T follicular helper cell (primary cell): ENCODE results near the gene SLC4A3.

Experiments
- DNase-seq: peaks from one replicate; pipeline ENCODE4 v3.0.0-alpha.2; 2020; ENCODE audit warnings: low read depth

Gene SLC4A3

DNA sequence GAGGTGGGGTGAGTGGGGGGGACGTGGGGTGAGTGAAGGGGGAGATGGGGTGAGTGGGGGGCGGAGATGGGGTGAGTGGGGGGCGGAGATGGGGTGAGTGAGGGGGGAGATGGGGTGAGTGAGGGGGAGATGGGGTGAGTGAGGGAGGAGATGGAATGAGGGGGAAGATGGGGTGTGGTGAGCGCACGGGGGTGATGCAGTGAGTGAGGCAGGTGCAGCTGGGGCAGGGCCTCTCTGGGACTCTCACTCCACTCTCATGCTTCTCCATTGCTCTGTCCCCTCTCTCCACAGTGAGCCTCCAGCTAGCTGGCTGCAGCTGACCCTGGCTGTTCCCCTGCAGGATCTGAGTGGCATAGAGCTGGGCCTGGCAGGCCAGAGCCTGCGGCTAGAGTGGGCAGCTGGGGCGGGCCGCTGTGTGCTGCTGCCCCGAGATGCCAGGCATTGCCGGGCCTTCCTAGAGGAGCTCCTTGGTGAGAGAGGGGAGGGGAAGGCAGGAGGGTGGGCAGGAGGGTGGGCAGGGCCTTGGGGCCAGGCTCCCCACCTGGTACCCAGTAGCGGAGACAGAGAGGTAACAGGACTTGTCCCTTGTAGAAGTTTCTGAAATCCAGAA, 13.9 kb upstream of the SLC4A3 start:
- DNase-seq: no peak

DNA sequence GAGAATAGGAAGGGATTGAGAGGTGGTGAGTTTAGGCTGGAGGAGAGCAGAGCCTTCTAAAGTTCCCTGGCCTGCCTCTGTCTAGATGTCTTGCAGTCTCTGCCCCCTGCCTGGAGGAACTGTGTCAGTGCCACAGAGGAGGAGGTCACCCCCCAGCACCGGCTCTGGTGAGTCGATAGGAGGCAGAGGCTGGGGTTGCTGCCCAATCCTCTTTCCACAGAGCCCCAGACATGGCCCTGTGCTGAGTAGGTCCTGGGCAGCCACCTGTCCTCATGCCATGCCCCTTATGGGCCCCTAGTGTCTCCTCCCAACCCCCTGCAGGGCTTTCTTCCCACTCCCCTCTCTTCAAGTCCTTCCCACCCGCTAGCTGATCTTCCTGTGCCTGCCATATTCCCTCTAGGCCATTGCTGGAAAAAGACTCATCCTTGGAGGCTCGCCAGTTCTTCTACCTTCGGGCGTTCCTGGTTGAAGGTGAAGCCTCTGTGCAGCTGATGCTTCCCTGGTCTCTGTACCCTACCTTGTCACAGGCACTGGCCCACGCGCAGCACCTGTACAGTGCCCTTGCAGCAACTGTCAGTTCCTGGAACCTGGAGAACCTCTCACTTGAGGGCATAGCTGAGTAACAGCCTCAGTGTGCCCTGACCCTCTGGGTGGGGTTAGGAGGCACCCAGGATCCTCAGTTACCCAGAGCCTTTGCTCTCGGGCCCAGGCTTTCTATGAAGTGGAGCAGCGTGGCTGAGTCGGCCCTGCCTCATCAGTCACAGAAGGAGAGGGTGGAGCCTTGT, 13.2 kb upstream of the SLC4A3 start:
- no peak for DNase-seq

DNA sequence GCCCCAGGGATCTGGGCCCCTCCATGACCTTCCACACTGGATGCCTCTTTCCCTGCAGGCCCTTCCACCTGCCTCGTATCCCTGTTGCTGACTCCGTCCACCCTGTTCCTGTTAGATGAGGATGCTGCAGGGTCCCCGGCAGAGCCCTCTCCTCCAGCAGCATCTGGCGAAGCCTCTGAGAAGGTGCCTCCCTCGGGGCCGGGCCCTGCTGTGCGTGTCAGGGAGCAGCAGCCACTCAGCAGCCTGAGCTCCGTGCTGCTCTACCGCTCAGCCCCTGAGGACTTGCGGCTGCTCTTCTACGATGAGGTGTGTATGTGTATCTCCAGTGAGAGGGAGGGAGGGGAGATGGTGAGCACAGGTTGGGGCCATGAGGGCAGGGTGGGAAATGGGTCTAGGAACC, 12.4 kb upstream of the SLC4A3 start:
- no peak for DNase-seq

DNA sequence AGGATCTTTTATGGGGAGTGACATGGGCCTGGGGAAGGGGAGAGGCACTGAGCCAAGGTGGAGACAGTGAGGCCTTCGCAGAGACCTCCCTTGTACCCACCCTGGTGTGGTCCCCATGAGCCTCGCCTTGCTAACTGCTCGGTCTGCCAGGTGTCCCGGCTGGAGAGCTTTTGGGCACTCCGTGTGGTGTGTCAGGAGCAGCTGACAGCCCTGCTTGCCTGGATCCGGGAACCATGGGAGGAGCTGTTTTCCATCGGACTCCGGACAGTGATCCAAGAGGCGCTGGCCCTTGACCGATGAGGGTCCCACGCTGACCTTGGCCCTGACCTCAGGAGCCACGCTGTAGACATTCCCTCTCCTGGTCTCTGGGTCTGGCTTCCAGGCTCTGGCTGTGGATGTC, 11.5 kb upstream of the SLC4A3 start:
- no peak for DNase-seq

DNA sequence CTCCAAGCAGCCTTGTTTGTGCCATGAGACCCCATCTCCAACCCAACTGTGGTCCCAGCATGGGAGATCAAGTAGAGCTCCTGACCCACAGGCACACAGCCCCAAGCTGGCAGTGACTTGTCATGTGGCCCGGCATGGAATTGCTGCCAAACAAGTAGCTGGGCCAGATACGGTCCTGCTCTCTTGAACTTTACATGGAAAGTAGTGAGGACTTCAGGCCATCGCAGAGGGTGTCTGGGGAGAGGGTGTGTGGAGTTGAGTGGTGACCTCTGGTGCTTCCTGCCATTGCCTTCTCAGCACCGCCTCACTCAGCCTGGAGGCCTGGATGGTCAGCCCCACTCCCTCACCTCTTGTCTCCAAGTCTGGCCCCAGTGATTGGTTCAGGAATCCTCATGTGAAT, 10.9 kb upstream of the SLC4A3 start:
- DNase-seq: no peak

DNA sequence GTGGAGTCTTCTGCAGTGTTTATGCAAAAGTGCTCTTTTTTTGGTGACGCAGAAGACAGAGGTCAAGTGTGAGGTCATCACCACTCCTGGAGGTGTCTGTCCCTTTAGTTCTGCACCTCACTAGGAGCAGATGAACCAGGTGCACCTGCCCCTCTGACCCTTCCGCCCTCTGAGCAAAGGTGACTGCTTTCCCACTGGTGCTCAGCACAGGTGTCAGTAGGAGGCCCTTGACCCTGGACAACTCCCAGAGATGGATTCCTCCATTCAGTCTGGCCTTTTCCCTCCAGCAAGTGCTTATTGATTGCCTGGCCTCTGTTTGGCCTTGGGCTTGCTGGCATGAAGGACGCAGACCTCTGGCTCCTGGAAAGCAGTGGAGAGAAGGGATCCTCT, 8.7 kb upstream of the SLC4A3 start:
- no peak for DNase-seq

DNA sequence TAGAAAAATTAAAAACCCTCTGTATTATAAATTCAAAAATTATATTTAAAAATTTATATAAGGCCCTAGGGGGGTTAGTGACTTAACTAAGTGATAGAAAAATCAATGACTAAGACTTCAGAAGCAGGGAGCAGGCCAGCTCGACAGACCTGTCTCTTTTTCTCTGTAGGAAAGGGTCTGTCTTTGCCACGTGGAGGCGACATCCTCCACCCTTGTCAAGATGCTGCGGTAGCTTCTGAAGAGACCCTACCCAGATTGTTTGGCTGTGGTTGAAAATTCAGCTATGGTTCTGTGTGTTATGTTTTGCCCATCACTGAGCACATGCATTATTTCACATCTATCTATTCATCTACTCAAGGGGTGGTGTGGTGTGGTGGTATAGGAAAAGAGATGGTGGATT, 8.2 kb upstream of the SLC4A3 start:
- no peak for DNase-seq

DNA sequence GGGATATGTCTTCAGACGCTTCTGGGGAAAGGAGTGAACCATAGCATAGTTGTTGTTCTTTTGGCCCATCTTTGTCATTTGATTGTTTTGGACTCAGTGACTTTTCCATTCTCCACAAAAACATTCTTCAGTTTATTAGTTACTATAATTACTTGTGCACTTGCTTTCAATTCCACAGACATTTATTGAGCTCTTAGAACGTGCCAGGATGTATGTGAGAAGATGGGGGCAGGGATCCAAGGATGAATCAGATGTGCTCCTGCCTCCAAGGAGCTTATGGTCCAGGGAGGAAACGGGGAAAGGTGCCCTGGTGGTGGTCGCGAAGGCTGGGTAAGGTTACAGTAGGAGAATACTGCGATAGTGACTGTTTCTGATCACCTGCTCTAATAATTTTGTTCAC, 6.9 kb upstream of the SLC4A3 start:
- no peak for DNase-seq

DNA sequence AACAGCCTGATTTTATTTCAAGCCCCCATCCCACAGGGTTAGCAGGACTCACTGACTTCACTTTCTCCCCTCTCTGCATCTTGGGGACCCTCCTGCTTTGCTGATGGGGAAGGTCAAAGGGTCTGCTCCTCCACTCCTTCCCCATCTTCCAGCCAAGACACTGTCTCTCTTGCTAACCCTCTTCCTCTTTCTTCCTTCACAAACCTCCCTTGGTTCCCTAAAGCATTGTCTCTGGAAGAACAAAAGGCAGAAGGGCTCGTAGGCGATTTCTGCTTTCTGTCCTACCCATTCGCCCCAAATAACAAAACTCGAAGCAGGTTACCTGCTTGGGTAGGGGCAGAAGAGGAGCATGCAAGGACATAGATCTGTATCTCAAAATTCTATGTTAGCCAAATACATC, 5.5 kb upstream of the SLC4A3 start:
- no peak for DNase-seq

DNA sequence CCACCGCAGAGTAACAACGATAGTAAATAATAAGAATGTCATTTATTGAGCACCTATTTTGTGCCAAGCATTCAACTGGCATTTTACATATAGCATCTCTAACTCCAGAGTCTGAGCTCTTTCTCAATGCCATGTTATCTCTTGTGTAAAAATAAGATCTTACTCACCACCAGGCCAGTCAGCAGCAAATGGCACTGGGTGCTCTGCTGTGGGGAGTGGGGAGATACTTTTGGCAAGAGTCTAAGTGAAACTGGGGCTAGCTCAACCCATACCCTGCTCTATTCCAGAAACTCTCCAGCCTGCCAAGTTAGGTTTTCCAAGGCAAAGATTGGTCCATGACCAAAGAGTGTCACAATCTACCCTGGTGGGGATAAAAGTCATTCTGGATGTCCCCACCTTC, 5.0 kb upstream of the SLC4A3 start:
- DNase-seq: no peak

DNA sequence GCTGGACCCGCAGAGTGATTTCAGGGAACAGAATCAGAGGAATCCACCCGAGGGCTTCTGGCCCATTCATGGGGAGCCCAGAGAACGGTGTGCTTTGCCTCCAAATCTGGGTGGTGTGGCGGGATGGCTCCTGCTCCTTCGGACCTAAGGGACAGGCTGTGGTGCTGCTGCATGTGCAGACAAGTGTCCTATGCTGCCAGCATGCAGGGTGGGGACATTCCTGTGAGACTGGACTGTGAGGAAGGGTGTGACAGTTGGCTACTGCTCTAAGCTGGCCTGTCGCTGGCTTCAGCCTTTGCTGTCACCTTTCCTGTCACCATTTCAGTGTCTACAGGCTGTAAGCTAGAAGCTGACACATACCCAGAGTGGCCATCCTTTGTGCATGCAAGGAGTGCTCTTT, 2.9 kb upstream of the SLC4A3 start:
- DNase-seq: no peak

DNA sequence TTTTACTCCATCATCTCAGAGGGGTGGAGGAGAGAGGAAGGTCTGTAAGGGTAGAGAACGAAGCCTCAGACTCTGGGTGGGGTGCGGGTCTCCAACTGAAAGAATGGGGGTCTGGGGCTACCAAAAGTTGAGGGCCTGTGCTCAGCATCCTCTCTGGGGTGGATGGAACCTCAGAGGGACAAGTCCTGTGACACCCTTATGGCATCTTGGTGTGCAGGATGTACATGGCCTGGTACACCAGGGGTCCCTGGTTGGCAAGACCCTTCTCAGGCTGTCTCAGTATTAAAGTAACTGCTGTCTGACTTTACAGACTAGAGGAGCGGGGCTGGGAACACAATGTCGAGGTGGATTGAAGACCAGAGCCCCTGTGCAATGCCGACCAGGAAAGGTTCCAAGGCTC, 2.3 kb upstream of the SLC4A3 start:
- no peak for DNase-seq

DNA sequence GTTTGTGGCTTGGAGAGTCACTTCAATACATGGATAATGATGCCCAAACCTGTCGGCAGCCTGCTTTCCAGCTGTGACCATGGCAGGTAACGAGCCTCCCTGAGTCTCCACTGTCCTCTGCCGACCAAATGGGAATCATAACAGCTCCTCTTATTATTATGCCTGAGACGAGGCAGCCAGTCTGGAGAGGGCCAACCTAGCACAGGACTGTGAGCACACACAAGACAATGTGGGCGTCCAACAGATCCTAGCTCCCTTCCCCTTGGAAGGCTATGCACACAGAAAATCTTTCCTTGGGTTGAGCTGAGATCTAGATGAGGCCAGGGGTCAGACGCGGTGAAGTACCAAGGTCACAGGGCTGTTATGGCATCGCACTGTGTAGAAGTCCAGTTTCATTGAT, 890 bp upstream of the SLC4A3 start:
- no peak for DNase-seq

DNA sequence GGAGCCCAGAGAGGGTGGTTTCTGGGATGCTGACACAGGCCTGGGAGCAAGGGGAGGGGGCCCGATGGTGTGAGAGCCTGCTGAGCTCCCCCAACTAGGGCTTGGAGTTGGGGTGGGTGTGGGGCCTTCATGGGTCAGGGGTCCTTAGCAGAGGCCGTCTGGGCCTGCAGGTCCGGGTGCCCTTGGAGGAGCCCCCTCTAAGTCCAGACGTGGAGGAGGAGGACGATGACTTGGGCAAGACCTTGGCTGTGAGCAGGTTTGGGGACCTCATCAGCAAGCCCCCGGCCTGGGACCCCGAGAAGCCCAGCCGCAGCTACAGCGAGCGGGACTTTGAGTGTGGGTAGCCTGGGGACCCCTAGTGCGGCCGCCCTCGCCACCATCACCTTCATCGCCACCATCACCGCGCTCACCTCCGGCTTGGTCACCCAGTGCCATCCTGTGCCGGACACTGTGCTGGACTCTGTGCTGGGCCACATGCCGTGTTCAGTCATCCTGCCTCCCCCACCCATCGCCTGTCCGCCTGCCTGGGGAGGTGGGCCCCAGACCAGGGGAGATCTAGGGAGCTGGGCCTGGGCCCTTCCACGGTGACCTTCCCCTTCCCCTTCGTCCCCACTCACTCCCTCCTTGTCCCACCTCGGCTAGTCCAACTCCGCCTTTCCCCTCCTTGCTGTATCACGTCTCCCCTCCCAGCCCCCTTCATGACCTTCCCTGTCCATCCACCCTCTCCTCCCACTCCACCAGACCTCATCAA, 980 bp downstream of the SLC4A3 start:
- DNase-seq: no peak

DNA sequence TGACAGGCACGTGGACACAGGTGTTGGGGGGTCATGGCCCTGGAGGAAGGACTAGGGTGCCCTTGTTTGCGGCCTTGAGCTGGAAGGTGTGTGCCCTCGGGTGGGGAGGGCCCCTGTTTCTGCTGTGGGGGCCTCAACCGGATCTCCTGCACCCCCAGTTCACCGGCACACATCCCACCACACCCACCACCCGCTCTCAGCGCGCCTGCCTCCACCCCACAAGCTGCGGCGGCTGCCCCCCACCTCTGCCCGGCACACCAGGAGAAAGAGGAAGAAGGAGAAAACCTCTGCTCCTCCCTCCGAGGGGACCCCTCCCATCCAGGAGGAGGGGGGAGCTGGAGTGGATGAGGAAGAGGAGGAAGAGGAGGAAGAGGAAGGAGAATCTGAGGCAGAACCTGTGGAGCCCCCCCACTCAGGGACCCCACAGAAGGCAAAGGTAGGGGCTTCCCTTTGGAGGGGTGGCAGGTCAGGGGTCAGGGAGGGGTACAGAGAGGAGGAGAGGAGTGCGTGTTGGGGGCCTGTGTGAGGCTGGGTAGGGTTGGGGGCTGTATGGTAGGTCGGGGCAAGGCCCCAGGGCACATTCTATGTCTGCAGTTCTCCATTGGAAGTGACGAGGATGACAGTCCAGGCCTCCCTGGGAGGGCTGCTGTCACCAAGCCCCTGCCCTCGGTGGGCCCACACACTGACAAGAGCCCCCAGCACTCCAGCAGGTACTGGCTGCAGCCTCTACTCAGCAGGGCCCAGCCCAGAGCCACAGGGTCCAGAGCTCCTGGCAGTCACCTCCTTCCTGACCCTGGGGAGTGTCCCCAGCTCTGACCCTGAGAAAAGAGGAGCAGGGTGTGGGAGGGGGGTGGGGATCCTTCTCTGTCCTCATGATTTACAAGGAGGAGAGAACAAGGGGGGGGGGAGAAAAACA, 1.8 kb downstream of the SLC4A3 start:
- DNase-seq: no peak

DNA sequence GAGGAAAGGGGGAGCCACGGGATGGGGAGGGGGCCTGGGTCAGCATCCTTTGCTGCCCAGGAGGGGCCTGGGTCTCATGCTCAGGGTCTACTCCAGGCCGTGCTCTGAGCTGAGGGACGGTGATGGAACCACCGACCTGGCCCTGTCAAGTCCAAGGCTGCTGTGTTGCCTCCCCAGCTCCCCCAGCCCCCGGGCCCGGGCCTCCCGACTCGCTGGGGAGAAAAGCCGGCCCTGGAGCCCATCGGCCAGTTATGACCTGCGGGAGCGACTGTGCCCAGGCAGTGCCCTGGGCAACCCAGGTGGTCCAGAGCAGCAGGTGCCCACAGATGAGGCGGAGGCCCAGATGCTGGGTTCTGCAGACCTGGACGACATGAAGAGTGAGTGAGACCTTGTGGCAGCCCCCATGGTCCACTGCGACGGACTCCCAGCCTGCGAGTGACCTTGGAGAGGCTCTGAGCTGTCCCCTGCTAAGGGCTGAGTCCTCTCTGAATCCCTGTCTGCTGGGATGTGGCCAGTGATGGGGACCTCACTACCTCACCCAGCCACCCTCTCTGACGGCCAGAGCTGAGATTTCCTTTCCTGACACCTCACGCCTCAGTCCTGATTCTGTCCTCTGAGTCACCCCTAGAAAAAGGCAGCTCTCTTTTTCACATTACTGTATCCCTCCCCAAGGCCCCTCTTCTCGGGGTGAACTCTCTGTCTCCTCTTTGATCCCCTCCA, 2.7 kb downstream of the SLC4A3 start:
- no peak for DNase-seq

DNA sequence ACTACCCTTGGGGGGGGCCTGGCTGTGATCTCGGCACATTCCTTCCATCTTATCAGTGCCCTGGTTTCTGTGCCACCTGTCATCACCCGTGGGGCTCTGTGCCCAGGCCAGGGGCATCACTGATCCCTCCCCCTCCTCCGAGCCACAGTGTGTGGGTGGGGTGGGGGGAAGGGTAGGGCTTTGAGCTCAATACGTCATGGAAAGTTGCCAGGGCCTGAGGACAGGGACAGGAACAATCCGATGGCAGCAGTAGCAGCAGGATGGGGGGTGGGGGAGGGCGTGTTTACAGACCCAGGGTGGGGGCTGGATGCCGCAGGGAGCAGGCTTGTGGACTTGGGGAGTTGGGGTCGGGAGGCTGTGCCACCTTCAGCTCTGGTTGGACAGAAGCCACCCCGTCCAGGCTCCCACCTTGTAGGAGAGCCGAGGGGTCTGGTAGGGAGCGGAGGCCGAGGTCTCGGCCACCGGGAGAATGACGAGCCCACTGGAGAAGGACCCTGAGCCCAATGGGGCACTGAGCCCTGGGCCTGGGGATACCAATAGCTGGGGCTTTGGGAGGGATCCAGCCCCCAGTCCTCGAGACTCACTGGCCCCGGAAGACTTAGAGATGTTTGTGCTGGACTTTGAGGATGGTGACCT, 3.5 kb downstream of the SLC4A3 start:
- no peak for DNase-seq

DNA sequence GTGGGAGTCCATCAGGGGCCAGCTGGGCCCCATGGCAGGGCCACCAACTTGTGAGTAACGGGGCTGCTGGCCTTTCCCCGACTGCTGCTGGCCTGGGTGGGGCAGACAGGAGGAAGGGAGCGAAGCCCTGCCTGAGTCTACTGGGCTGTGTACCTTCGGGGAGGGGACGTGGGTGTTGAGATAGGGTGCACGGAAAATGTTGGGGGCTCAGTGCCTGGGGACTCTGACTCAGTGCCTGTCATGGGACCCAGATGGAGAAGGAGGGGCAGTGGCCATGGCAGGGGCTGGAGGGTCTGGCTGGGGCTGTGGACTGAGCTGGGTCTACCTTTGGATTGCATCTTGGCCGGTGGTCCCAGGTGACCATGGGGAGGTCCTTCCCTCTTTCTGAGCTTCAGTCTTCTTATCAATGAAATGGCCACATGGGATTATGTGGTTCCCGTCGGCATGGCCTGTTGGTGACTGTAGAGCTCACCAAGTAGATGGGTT, 4.0 kb downstream of the SLC4A3 start:
- no peak for DNase-seq

DNA sequence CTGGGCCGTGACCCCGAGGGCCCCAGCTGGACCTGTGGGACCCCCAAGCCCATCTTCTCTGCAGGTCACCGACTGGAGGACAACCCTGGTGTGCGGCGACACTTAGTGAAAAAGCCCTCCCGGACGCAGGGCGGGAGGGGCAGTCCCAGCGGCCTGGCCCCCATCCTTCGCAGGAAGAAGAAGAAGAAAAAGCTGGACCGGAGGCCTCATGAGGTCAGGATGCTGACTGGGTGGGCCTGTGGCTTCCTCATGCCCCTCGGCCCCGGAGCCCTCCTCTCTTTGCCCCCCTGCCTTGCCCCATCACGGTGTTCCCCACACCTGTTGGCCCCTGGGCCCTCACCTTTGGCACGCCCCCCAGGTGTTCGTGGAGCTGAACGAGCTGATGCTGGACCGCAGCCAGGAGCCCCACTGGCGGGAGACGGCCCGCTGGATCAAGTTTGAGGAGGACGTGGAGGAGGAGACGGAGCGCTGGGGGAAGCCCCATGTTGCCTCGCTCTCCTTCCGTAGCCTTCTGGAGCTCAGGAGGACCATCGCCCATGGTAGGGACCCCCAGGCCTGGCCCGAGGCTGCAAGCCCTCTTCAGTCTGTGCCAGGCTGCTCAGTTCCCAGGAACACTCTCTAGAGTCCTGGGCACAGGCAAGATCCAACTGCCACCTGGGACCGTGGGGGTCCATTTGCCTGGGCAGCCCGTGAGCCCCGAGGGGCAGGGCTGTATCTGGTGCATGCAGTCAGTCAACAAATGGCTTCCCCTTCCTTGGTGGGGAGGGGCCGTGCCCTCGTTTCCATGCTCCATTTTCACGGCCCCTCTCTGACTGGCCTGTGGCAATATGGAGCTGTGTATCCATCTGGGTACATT, 4.7 kb downstream of the SLC4A3 start:
- DNase-seq: no peak

DNA sequence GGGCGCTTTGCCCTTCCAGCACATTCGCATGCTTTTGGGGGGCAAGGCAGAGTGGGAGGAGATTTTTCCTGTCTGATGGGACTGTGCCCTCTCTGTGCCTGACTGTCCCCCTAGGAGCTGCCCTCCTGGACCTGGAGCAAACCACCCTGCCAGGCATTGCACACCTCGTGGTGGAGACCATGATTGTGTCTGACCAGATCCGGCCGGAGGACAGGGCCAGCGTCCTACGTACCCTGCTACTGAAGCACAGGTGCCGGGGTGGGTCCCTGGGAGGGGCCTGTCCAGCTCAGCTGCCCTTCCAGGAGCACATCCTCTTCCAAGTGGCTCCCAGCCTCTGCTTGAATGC, 5.3 kb downstream of the SLC4A3 start:
- DNase-seq: no peak
